Measurements from ENCODE around the gene BMF.

Gene BMF

DNA sequence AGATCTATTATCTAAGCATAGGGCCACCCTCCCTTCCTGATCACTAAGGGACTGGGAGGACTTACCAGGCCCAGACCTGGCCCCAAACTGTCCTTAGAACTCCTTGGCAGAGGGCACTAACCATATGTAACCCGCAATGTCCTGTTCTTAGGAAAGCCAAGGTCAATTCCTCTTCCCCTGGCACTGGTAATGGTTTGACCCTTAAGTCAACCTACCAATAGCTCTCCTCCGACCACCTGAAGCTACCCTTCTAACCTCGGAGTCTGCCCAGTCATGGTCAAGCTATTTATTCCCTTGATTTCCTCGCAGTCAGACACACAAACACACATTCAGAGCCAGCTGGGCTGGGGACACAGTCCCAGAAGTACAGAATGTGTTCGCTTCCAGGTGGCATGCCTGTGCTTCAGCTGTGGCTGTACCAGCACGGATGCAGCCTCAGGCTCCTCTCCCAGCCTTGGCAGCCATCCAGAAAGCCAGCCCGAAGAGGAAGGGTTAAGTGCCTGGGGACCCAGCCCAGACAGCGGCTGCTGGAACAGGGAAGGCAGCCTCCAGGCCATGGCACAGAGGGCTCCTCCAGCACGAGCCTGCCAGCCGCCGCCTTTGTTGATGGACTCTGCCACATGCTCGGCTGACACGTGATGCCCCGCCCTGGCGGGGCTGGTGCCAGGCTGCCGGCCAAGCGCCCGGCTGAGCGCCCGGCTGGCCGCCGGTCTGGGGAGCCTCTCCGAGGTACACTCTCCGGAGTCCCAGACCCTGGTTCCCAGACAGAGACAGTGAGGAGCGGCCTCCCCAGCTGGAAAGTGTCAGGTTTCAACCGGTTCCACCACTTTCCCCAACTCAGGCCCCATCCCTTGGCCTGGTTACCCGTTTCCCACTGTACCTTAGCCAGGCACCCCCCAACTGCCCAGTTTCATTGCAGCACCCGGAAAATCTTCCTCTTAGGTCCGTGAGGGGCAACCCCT lies 5.5 kb downstream of the BMF start:
- no peak for DNase-seq

DNA sequence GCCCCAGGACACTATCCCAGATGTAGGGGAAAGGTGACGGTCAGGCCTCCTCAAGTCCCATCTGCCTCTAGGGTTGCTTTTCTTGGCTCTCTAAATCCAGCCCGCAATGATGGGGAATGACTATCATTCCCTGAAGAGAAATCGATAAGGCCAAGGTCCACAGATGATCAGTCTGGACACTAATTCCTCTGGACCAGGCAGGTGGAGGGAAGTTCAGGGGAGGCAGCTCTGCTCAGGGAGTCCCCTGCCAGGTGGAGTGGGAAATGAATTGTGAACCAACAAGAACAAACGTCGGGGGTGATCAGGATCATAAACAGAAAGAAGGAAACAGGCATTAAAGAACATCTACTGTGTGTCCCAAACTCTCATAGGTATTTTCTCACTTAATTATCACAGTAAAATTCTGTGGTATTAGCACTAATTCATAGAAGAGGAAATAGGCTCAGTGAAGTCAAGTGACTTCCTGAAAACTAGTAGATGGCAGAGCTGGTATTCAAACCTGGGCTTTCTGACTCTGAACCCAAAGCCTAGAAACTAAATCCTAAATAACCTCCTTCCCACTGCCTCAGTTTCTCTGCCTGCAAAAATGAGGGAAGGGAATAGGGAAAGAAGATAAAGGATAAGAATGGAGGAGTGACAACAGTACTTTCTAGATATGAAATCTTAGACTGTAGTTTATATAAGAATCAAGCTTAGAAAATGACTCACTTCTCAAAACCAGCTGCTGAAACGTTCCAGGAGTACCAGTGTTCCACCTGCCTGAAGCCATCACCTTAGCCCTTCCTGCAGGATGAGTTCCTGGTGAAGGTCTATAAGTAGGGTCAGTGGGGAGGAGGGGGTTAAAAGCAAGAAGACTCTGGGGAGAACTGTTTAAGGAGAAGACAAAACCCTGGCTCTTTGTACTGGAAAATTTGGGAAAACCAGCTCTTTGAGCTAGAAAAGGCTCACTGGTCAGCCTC lies 7.5 kb downstream of the BMF start:
- no peak for DNase-seq

DNA sequence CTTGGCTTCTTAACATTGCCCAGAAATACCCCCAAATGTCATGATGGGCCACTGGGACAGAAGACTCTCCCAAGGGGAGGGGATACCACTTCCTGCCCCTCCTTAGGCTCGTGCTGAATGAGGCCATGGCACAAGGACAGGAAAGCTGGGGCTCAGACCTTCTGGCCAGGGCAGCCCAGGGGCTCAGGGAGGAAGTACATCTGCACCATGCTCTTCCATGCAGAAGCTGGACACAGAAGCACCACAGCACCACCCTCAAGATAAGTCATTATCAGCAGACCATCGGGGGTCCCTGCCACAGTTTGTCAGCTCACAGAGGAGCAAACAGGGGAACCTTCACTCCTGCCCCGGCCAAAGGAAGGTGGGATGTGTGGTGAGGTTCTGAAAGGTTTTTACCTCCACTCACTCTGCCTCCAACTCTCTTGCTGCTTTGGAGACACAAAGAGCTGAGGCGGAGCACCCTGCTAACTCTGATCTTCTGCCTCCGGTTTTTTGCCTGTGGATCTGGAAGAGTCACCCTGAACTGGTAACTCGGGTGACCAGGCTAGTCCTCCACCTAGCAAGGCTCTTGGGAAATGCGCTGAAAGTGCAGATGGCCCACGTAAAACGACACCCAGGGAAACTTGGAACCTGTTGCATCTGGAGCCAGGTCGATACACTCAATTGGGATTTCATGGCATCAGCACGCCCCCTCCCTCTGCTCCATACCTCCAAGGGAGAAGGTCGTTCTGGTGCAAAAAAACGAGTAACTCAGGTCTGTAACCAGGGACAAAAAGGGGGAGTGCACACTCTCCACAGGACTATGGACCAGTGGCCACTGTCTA lies 8.3 kb downstream of the BMF start:
- no peak for DNase-seq

DNA sequence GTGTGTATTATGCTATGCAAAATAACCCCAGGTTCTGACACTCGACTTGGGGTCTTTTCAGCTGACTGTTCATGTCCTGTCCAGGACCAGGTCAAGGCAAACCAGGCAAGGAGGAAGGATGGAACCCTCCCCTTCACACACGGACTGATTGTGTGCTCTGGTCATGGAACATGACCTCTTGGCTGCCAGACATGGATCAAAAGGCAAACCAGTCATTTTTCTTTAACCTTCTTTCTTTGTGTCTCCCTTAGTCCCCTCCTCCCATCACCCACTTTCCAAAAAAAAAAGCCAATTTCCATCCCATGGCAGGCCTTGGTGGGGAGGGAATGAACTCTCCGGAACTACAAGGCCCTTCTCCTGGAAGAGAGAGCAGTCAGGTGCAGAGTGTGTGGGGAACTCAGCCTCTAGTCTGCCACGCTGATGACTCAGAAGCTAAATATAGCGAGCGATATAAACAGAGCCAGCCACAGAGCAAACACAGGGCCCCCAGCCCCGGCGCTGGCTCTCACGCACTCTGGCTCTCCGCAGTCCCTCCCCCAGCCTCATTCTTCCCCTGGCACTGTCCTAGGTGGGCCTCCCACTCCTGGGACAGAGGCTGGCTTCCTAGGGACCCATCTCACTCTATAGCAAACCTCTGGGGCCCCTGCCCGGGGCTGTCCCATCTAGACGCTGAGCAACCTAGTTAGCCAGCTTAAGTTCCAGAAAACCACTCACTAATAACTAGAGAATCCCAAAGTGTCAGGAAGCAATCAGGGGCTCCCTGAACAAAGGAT lies 10.0 kb downstream of the BMF start:
- peak; percentile 78 for DNase-seq

DNA sequence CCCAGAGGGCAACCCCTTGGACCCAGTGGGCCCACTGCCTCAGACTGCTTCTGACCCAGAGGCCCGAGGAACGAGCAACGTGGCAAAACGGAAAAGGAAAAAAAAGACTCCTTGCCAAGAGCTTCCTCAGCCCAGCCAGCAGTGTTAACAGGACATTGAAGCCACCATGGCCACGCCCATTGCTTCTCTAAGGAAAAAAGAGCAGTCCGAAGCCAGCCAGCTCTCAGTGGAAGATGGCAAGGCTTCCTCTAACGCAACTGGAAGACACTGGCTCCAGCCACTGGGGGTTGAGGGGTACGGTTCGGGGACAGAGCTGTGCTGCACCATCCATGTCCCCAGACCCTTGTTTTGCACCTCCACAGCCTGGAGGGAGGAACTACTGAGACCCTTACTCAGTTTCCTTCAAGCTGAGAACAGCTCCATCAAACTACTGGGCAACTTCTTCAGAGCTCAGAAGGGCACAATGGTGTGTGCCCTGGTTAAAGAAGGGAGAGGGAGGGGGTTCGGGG lies 10.7 kb downstream of the BMF start:
- no peak for DNase-seq

DNA sequence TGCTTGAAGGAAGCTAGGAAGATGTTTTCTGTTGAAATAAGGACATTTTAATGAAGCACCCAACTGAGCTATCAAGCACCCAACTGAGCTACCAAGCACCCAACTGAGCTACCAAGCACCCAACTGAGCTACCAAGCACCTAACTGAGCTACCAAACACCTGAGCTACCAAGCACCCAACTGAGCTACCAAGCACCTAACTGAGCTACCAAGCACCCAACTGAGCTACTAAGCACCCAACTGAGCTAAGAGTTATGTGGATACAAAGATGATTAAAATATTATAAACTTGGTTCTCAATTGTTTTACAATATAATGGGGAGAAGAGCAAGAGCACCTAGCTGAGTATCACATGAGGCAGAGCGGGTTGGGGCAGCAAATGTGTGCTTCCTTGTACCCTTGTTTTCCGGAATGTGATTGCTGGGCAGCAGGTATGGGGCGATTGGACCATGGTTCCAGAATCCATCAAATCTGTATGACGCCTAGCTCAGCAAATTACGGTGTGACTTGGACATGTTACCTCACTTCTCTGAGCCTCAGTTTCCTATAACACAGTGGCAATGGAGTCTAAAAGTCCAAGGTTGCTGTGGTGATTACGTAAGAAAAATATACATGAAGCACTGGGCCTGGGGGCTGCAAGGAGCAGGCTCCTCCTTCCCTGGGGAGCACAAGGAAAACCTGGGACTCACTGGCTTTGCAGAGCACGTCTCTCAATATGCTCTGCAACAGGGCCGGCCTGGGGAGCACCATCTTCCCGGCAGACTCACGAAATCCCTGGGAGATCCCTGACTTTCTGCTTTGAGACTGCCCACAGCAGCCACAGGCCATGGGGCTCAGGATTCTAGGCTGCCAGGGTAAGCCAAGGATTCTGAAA lies 11.3 kb downstream of the BMF start:
- DNase-seq = no peak

DNA sequence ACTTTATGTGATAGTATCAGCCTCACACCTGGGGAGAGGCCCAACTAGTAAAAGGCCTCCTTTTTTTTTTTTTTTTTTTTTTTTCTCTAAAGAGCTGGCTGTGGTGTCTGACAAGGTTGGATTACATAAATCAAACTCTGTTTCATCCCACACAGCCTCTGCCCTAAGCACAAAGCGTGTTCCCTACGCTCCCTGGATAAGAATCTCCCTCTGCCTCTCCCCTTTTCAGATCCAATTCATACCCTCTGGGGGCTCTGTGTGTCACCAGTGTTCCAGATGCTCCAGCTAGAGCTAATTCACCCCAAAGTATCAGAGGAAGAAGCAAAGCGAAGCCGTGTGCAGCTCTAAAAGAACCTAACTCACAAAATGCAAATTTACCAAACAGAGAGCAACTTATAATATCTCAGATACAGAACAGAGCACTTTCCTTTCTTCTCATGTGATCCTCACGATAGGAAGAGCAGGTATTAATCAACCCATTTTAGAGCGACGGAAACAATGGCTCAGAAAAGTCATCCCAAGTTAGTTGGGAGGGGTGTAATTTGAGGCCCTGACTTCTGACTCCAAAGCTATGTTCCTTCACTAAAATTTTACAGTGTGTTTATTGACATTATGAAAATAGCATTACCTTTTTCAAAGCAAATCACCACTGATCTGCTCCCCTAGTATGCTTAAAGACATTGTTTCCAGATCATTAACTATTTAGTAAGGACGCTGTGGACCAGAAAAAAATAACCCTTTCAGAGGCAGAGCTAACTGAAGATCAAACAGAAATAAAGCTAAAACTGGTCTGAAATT lies 12.4 kb downstream of the BMF start:
- no peak for DNase-seq

DNA sequence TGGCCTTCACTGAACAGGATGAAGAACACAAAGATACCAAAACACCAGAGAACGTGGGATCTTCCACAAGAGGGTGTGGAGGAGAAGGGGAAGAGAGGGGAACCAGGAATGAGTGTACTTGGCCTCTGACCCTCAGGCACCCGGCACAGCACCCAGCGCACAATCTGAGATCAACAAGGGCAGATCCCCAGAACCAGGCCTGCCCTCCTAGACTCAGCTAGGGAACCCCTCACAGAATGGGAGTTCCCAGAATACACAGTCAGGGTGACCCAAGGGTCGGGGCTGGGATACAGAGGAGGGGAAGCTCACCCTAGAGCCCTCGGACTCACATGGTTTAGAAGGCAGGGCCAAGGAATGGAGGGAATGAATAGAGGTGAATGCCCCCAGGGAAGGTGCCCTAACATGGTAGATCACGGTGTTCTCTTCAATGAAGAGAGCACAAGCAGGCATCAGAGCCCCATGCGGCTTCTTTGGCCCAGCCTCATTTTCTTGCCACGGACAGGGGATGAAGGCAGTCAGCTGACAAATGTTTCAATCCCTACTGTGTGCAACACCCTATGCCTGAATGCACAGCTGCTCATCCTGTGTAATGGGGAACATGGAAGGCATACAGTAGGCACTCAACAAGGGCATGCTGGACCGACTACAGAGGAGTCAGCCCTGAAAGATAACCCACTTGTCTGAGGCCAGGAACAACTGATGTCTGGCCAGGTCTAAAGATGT lies 13.1 kb downstream of the BMF start:
- no peak for DNase-seq

- no peak for DNase-seq
Measured at GRCh38 chr15:40094156-40094555, 14.5 kb downstream of the BMF start.

- no peak for DNase-seq
Measured at GRCh38 chr15:40092979-40093869, 15.5 kb downstream of the BMF start.

GRCh38 chr15:40092256-40092978 lies 16.3 kb downstream of the BMF start:
- no peak for DNase-seq

DNA sequence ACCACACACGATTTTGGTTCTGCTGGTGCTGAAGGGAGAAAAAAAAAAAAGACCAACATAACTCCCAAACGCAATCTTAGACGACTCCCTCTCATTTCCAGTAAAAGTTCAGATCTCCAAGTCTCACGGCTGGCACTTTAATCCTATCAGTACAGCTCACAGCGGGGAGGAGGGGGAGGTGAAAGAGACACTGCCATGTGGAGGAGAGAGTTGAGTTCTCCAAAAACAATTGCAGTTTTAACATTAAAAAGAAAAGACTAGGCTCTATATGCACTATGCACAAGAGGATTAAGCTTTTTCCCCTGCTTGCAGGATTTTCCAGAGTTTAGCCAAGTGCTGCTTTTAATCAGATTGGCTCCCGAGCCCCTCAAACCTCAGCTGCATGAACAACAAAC lies 16.8 kb downstream of the BMF start:
- DNase-seq = no peak

GRCh38 chr15:40090774-40091455 lies 17.8 kb downstream of the BMF start:
- no peak for DNase-seq

DNA sequence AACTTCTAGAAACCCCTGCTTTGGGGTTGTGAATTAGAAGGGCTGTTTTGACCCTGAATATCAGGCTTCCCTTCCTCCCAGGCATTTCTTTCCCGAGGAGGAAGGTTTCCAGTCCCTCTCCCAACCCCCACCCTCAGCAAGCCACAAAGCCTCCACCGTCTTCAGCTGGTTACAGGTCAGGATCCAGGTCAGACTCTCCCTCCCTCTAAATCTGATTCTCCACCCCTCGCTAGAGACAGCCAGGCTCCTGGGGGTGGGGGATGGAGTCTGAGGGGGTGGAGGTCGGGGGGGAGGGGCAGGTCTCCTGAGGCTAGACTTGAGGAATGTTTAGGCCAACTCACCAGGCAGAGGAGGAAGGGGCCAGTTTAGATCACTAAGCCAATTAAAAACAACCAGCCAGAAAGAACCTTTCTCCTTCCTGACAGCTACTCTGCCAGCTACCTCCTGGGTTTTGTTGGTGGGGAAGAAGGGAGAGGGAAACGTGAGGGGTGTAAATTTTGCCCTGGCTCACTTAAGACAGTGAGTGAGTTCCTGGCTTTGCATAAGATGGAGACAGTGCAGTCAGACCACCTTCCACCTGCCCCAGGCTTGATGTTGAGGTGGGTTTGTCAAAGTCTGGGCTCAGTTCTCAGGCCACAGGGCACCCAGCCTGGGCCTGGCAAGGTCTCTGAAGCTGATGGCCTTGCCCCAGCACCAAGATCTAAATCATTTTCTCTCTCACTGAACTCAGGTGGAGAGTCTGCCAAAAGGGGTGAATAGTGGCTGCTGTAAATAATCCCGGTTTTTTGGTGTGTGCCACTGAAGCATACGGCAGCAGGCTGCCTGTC lies 19.5 kb downstream of the BMF start:
- DNase-seq = no peak

DNA sequence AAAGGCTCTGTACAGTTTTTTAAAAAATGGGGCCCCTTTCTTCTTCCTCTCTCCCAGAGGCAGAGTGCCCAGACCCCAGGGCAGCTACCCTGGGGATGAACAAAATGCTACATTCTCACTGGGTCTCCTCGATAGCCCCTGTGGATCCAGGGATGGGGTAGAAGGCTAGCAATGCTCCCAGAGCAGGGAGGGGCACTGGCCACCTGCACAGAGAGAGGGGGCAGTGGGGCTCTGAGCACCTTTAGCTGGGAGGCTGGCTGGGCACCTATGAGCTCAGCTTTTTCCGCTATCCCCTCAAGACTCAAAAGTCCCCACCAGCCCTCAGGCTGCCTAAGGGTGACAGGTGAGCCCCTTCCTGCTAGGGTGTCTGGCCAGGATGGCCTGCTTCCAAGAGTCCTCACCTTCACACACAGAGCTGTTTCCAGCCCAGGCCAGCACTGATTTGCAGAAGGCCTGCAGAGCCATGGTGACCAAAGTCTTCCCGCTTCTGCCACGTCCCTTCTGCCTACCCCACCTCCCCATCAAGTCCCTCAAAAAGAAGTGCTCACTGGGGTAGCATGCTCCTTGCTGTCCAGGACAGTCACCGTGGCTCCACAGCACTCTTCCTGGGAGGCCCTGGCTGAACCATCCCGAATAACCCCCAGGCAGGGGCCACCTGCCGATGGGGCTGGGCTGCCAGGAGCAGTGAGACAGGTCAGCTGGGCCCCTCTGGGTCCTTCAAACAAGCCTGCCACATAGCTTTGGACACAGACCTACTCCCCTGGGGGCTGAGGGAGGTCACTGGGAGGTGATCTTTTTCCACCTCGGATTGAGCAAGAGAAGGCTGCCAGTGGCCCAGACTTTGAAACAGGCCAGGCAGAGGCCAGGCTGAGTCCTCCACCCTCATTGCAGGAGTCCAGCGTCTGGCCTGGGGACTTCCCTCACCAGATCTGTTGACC lies 20.4 kb downstream of the BMF start:
- no peak for DNase-seq
